B cell (primary cell): ENCODE results near the gene PSENEN. TPM values are rescaled to one million over a fixed set of nuclear protein-coding genes. Genes with fewer than 3 reads are reported as not detected.

Experiments
- ATAC-seq: fragments of 200-7000 bp; cut with Tn5 transposase; one replicate; pipeline ENCODE4 v1.10.0; 2021; ENCODE audit warnings: low read depth, mild to moderate bottlenecking, moderate number of reproducible peaks, moderate library complexity
- CTCF ChIA-PET: fragments of 350-600 bp; sonication (Branson Sonifier 250); formaldehyde crosslinking; loops from one replicate; lab custom pipeline; 2021; ENCODE audit warnings: antibody characterized with exemption, inconsistent platforms; lab: Charles Lee
- POLR2A ChIA-PET: fragments of 350-600 bp; sonication (Branson Sonifier 250); formaldehyde crosslinking; loops from one replicate; lab custom pipeline; 2021; ENCODE audit warnings: antibody characterized with exemption; lab: Charles Lee
- DNase-seq: peaks from one replicate; pipeline ENCODE4 v3.0.0; 2013
- H2AFZ ChIP-seq: 2 replicates; pipeline ENCODE4 v1.6.1; 2012; ENCODE audit warnings: mild to moderate bottlenecking, low read depth, low read length; ENCODE audit not compliant: insufficient read depth, poor library complexity, severe bottlenecking
- H3K27ac ChIP-seq, 2 donors: 1 replicate in 1 of 2; 2 replicates in 1 of 2; pipeline ENCODE4 v1.5.1; 2012 to 2013; ENCODE audit warnings: low read length in 2 of 2, mild to moderate bottlenecking in 2 of 2, moderate library complexity in 1 of 2
- H3K27me3 ChIP-seq, 4 experiments: fragments of 200-600 bp in 1 of 4; sonication (generic) in 1 of 4; replicated peaks in 1 of 4; 1 replicate in 2 of 4; 2 replicates in 2 of 4; pipeline versions ENCODE4 v1.6.1 to v1.7.0; 2013 to 2016; ENCODE audit warnings: low read length in 3 of 4, mild to moderate bottlenecking in 2 of 4, mixed read lengths in 1 of 4, moderate library complexity in 1 of 4; ENCODE audit not compliant: insufficient read depth in 4 of 4, control insufficient read depth in 3 of 4; ENCODE audit errors: control extremely low read depth in 1 of 4
- H3K36me3 ChIP-seq, 2 experiments: replicated peaks in 1 of 2; 1 replicate in 1 of 2; 2 replicates in 1 of 2; pipeline versions ENCODE4 v1.6.1 to v1.7.1; 2013; ENCODE audit warnings: low read length in 1 of 2; ENCODE audit not compliant: insufficient read depth in 2 of 2, control insufficient read depth in 1 of 2; ENCODE audit errors: control extremely low read depth in 1 of 2, extremely low read depth in 1 of 2
- H3K4me1 ChIP-seq, 2 donors: fragments of 200-600 bp in 1 of 2; sonication (generic) in 1 of 2; 1 replicate in 1 of 2; 2 replicates in 1 of 2; pipeline versions ENCODE4 v1.5.1 to v1.6.1; 2013 to 2017; ENCODE audit warnings: low read length in 2 of 2; ENCODE audit not compliant: control insufficient read depth in 2 of 2, insufficient read depth in 2 of 2
- H3K4me2 ChIP-seq: replicated peaks from 2 replicates; pipeline ENCODE3; 2012; ENCODE audit warnings: mild to moderate bottlenecking, low read depth, low read length; ENCODE audit not compliant: poor library complexity, severe bottlenecking
- H3K4me3 ChIP-seq, 5 experiments: fragments of 200-600 bp in 1 of 5; sonication (generic) in 1 of 5; 1 replicate in 3 of 5; 2 replicates in 2 of 5; pipeline versions ENCODE4 v1.5.1 to v1.7.0; 2011 to 2016; ENCODE audit warnings: low read length in 4 of 5, mild to moderate bottlenecking in 4 of 5, low read depth in 2 of 5, control low read depth in 1 of 5, moderate library complexity in 1 of 5; ENCODE audit not compliant: insufficient read depth in 1 of 5; ENCODE audit errors: control extremely low read depth in 1 of 5, extremely low read depth in 1 of 5
- H3K79me2 ChIP-seq: fragments of 200-600 bp; sonication (generic); one replicate; pipeline ENCODE4 v1.6.0; 2016; ENCODE audit warnings: low read length; ENCODE audit not compliant: control insufficient read depth, insufficient read depth
- H3K9ac ChIP-seq: fragments of 200-600 bp; sonication (generic); 2 replicates; pipeline ENCODE4 v1.6.1; 2017; ENCODE audit warnings: mild to moderate bottlenecking, low read length, moderate library complexity
- H3K9me3 ChIP-seq, 3 donors: one replicate each; pipeline versions ENCODE4 v1.6.1 to v1.7.1; 2013; ENCODE audit warnings: low read length in 2 of 3; ENCODE audit not compliant: control insufficient read depth in 2 of 3, insufficient read depth in 1 of 3; ENCODE audit errors: control extremely low read depth in 1 of 3
- H4K20me1 ChIP-seq: 2 replicates; pipeline ENCODE4 v1.6.0; 2012; ENCODE audit warnings: mild to moderate bottlenecking, low read length; ENCODE audit not compliant: insufficient read depth, control insufficient read depth, poor library complexity, severe bottlenecking
- H3K27ac Mint-ChIP-seq: one replicate; pipeline ENCODE4 v1.8.0; 2021; ENCODE audit warnings: mixed read lengths
- H3K27me3 Mint-ChIP-seq: one replicate; pipeline ENCODE4 v1.8.0; 2021; ENCODE audit warnings: mixed read lengths
- H3K4me1 Mint-ChIP-seq: one replicate; pipeline ENCODE4 v1.8.0; 2021; ENCODE audit warnings: mixed read lengths
- H3K4me3 Mint-ChIP-seq: one replicate; pipeline ENCODE4 v1.8.0; 2021; ENCODE audit warnings: mixed read lengths
- H3K9me3 Mint-ChIP-seq: one replicate; pipeline ENCODE4 v1.8.0; 2022; ENCODE audit warnings: mixed read lengths; ENCODE audit not compliant: insufficient read depth
- EZH2 ChIP-seq: IDR thresholded peaks from 2 replicates; pipeline ENCODE4 v1.6.1; 2012; ENCODE audit warnings: borderline replicate concordance, low read depth, mild to moderate bottlenecking, moderate library complexity, low read length; ENCODE audit not compliant: insufficient read depth, poor library complexity, severe bottlenecking
- WGBS: methylation state at CpG from one replicate; pipeline ENCODE4 v1.1.5; 2013; ENCODE audit warnings: missing lambda C conversion rate; ENCODE audit not compliant: insufficient coverage; 5-methylcytosine and 5-hydroxymethylcytosine counted together
- intact Hi-C: fragments of 100-400 bp; cut with micrococcal nuclease; formaldehyde crosslinking; loops from one replicate; pipeline ENCODE4 v1.10.0; 2022
- polyA plus RNA-seq: library from polyadenylated mRNA; depleted of rRNA; stranded (reverse); fragments of >200 nt; gene quantifications from 2 replicates; pipeline ENCODE4 v1.2.3, GENCODE V29; 2012
- total RNA-seq, 2 donors: library from RNA; stranded (reverse); fragments of 120-200 nt in 1 of 2; gene quantifications; 1 replicate in 1 of 2; 2 replicates in 1 of 2; pipeline versions ENCODE4 v1.2.3 to v1.2.4, GENCODE V29; 2013 to 2022
- TF ChIP-seq, protein P1 (sequence below): fragments of 200-600 bp; IDR thresholded peaks from one replicate; pipeline ENCODE4 v1.8.0; 2022; ENCODE audit warnings: antibody characterized with exemption, mild to moderate bottlenecking

Gene PSENEN
- total and polyA plus RNA-seq, 2 donors (not counting 1 experiment from before 2014, with no cell fraction given): 17.7 to 36.4 TPM

DNA sequence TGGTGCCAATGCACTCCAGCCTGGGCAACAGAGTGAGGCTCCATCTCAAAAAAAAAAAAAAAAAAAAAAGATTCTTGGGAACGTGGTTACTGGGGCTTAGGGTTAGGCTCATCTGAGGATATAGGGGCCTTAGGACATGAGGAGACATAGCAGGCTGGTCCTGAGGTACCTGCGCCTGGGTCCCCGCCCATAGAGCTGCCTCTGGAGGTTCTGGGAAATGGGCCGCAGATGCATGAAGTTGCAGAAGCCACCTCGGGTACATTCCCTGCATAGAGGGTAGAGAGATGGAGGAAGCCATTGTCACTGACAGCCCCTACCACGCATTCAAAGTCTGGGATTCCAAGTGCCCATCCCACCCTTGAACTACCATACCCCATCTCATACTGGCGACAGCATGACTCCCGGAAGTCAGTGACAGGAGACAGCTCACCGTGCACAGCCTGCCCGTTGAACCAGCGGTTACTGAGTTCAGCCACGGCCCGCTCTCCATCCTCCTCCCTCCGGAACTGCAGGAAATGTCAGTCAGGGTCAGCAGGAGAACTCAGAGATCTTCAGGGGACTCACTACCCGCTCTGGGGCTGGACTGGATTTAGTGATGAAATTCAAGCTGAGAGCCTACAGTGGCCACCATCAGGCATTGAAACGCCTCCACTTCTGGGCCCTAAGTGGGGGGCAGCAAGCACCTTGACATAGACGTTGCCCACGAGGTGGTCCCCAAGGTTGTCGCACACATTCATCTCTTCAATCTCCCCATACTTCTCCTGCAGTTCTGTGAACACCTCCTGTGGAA, 1.6 kb upstream of the PSENEN start:
- no peaks in the 10 kb centered on the region for H3K9me3 ChIP-seq
- CTCF ChIA-PET: interaction anchor here (0.7 to 1.6 kb wide), 4 partner anchors 25 to 51 kb away, joined by 3 to 6 read pairs (median 3); no protein-coding TSS in a partner anchor
- peaks cover 62% of the 10 kb centered on the region for H3K4me1 Mint-ChIP-seq
- ATAC-seq (no peak), DNase-seq (no peak)
- H3K4me2 ChIP-seq: peak overlapping the region; percentile 87
- WGBS: 89% methylated on average over 17 of the region's 19 CpGs
- H2AFZ ChIP-seq: no peak overlapping the region
- intact Hi-C loops: loop anchor here (2.0 to 10.0 kb wide), 3 partner anchors 31 to 471 kb away; partner anchors contain the start of genes ARHGAP33, HCST, ZNF146 and ZNF565
- H3K36me3 ChIP-seq: peaks cover 0 to 9% of the 10 kb centered on the region in 2 experiments
- H3K27me3 Mint-ChIP-seq: no peaks in the 10 kb centered on the region
- H3K9me3 Mint-ChIP-seq: no peaks in the 10 kb centered on the region
- TF ChIP-seq, protein P1, sequence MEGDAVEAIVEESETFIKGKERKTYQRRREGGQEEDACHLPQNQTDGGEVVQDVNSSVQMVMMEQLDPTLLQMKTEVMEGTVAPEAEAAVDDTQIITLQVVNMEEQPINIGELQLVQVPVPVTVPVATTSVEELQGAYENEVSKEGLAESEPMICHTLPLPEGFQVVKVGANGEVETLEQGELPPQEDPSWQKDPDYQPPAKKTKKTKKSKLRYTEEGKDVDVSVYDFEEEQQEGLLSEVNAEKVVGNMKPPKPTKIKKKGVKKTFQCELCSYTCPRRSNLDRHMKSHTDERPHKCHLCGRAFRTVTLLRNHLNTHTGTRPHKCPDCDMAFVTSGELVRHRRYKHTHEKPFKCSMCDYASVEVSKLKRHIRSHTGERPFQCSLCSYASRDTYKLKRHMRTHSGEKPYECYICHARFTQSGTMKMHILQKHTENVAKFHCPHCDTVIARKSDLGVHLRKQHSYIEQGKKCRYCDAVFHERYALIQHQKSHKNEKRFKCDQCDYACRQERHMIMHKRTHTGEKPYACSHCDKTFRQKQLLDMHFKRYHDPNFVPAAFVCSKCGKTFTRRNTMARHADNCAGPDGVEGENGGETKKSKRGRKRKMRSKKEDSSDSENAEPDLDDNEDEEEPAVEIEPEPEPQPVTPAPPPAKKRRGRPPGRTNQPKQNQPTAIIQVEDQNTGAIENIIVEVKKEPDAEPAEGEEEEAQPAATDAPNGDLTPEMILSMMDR: no peak
- no peak for TF ChIP-seq EZH2
- peak overlapping the region; percentile 66 to 93 (median 91) for H3K4me3 ChIP-seq
- peak overlapping the region; percentile 93 for H3K9ac ChIP-seq
- H4K20me1 ChIP-seq: peaks cover 15% of the 10 kb centered on the region
- H3K27me3 ChIP-seq: no peaks in the 10 kb centered on the region
- peaks cover 64% of the 10 kb centered on the region for H3K79me2 ChIP-seq
- peaks cover 39 to 68% of the 10 kb centered on the region in 2 donors for H3K4me1 ChIP-seq
- H3K27ac Mint-ChIP-seq: peak overlapping the region; percentile 98
- H3K27ac ChIP-seq: peak overlapping the region; percentile 98
- H3K4me3 Mint-ChIP-seq: peak overlapping the region; percentile 94
- POLR2A ChIA-PET: interaction anchor here (0.6 to 2.3 kb wide), 4 partner anchors 13 to 96 kb away, joined by 3 to 9 read pairs (median 6); partner anchors contain the start of genes COX6B1 and HSPB6
